Osteoblast (primary cell): ENCODE measurements around the gene CD47. TPM values are rescaled to one million over a fixed set of nuclear protein-coding genes. Genes with fewer than 3 reads are reported as not detected.

Experiments
- DNase-seq: peaks from one replicate; pipeline ENCODE4 v3.0.0; 2011; ENCODE audit warnings: low spot score, mixed read lengths; ENCODE audit not compliant: insufficient read length; ENCODE audit errors: missing footprints
- H2AFZ ChIP-seq: 2 replicates; pipeline ENCODE4 v1.6.0; 2011; ENCODE audit warnings: mild to moderate bottlenecking, low read length
- H3K27ac ChIP-seq: 2 replicates; pipeline ENCODE4 v1.5.1; 2011; ENCODE audit warnings: mild to moderate bottlenecking, low read depth, low read length, moderate library complexity
- H3K27me3 ChIP-seq: 2 replicates; pipeline ENCODE4 v1.6.0; 2012; ENCODE audit warnings: mild to moderate bottlenecking, control low read depth, inconsistent platforms, low read length, moderate library complexity; ENCODE audit not compliant: insufficient read depth
- H3K36me3 ChIP-seq: 2 replicates; pipeline ENCODE4 v1.5.1; 2011; ENCODE audit warnings: mild to moderate bottlenecking, low read length, control low read depth, moderate library complexity; ENCODE audit not compliant: insufficient read depth
- H3K4me1 ChIP-seq: 2 replicates; pipeline ENCODE4 v1.5.1; 2011; ENCODE audit warnings: mild to moderate bottlenecking, low read length, control low read depth, moderate library complexity; ENCODE audit not compliant: insufficient read depth
- H3K4me2 ChIP-seq: 2 replicates; pipeline ENCODE4 v1.6.0; 2011; ENCODE audit warnings: mild to moderate bottlenecking, low read length; ENCODE audit not compliant: insufficient read depth
- H3K4me3 ChIP-seq: fragments of 200-600 bp; sonication (generic); 3 replicates; pipeline ENCODE4 v1.5.1; 2012; ENCODE audit warnings: mild to moderate bottlenecking, low read length, inconsistent platforms; ENCODE audit not compliant: insufficient read depth
- H3K79me2 ChIP-seq: 2 replicates; pipeline ENCODE4 v1.6.0; 2012; ENCODE audit warnings: mild to moderate bottlenecking, low read length, control low read depth, inconsistent platforms; ENCODE audit not compliant: insufficient read depth
- H3K9me3 ChIP-seq: 2 replicates; pipeline ENCODE4 v1.5.1; 2011; ENCODE audit warnings: low read depth, low read length, control low read depth
- H4K20me1 ChIP-seq: 2 replicates; pipeline ENCODE4 v1.6.0; 2012; ENCODE audit warnings: mild to moderate bottlenecking, low read length, control low read depth; ENCODE audit not compliant: insufficient read depth
- total RNA-seq: library from RNA; depleted of rRNA; stranded (reverse); fragments of >200 nt; gene quantifications from 2 replicates; pipeline ENCODE4 v1.2.3, GENCODE V29; 2012
- TF ChIP-seq, protein P1 (sequence below): IDR thresholded peaks from 2 replicates; pipeline ENCODE4 v1.5.1; 2011; ENCODE audit warnings: mild to moderate bottlenecking, low read depth, low read length, moderate library complexity; ENCODE audit errors: extremely low read depth

The CD47 gene
- total RNA-seq, 1 donor, result 72.7 TPM

DNA sequence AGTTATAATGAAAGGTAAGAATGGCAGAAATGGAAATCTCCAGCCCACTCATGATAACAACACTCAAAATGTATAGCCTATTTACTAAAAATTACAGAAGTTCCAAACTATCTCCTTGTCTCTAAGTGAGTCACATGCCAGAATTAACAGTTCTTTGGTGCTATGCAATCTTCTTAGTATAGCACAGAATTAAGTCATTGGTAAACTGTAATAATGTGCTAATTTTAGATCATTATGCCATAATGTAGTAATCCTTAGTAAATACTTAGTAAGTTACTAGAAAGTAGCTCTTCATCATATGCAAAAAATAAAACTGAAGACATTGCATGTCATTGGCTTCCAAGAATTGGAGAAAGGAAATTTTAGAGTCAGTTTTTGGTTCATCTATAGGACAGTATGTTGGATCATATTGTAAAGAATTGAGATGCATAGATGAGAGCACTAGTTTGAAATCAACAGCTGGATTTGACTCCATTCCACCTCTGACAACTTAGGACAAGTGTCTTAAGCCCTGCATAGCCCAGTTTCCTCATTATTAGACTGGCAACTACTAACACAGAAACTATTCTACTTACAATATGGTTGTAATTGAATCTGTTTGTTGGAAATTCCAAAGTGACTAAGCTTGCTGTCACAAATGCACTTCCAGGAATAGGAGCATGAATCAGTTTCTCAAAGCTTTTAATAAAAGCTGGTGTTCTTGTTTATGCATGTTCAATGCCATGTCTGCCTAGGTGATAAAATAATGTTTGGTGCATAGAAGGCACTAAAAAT, 40.1 kb upstream of the CD47 start:
- Histone ChIP-seq H3K27ac (peak overlapping the region; percentile 57), H3K9me3 (no peaks in the 10 kb centered on the region), H4K20me1 (no peaks in the 10 kb centered on the region), H2AFZ (no peak overlapping the region), H3K4me2 (peak overlapping the region; percentile 29), H3K79me2 (no peaks in the 10 kb centered on the region), H3K4me1 (peaks cover 27% of the 10 kb centered on the region), H3K36me3 (no peaks in the 10 kb centered on the region), H3K4me3 (no peak overlapping the region), H3K27me3 (no peaks in the 10 kb centered on the region)
- TF ChIP-seq, protein P1, sequence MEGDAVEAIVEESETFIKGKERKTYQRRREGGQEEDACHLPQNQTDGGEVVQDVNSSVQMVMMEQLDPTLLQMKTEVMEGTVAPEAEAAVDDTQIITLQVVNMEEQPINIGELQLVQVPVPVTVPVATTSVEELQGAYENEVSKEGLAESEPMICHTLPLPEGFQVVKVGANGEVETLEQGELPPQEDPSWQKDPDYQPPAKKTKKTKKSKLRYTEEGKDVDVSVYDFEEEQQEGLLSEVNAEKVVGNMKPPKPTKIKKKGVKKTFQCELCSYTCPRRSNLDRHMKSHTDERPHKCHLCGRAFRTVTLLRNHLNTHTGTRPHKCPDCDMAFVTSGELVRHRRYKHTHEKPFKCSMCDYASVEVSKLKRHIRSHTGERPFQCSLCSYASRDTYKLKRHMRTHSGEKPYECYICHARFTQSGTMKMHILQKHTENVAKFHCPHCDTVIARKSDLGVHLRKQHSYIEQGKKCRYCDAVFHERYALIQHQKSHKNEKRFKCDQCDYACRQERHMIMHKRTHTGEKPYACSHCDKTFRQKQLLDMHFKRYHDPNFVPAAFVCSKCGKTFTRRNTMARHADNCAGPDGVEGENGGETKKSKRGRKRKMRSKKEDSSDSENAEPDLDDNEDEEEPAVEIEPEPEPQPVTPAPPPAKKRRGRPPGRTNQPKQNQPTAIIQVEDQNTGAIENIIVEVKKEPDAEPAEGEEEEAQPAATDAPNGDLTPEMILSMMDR, result no peak
- DNase-seq, result peak; percentile 79

DNA sequence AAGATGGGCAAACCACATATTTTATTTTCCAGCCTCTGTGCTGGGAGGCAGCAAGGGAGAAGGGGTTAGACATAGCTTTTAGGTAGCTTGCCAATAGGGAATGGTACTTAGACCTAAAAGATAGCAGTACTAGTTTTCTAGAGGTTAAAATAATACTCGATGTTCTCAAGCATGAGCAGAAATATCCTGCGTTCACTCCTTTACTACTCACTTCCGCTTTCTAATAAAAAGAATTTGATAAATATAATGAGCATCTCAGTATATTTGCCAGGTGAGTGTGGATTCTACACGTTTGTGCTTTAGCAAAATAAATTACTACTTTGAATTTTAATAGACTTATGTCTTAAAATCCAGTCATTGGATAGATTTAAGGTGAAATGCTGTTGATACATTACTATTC, 39.4 kb upstream of the CD47 start:
- no peak overlapping the region for H3K4me2 ChIP-seq
- no peak for DNase-seq
- no peaks in the 10 kb centered on the region for H3K9me3 ChIP-seq
- no peak overlapping the region for H3K4me3 ChIP-seq
- TF ChIP-seq, protein P1, result no peak
- H4K20me1 ChIP-seq, result no peaks in the 10 kb centered on the region
- H3K79me2 ChIP-seq, result no peaks in the 10 kb centered on the region
- H3K4me1 ChIP-seq, result peaks cover 27% of the 10 kb centered on the region
- no peak overlapping the region for H3K27ac ChIP-seq
- H2AFZ ChIP-seq, result no peak overlapping the region
- H3K36me3 ChIP-seq, result no peaks in the 10 kb centered on the region
- H3K27me3 ChIP-seq, result no peaks in the 10 kb centered on the region

DNA sequence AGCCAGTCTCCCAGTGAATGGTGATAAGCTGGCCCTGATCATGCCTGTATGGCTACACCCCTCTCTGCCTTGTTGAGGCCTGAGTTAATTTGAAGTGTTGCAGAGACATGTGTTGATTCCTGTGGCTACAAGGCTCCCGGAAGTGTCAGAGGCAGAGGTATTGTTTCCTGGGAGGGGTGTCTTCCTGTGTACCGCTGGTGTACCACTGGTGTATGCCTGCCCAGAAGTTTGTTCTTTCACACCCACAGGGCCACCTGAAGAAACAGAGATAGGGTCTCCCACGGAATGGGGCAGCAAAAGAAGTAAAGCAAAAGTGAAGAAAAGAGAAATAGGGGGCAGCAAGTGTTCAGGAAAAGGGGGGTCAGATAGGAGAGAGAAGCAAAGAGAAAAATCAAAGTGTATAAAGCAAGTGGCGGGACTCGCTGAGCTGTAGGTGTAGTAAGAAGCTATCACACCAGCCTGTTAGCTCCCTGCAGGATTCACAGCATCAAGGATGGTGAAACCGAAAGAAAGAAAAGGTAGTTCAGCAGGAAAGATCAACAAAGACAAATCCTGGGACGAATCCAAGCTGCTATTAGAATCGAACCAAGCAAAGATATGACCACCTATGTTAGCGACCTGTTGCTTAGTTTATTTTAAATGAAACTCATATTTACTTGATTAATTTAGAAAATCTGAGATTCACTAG, 36.6 kb upstream of the CD47 start:
- Histone ChIP-seq H3K9me3 (no peaks in the 10 kb centered on the region), H3K36me3 (no peaks in the 10 kb centered on the region), H3K27ac (no peak overlapping the region), H2AFZ (no peak overlapping the region), H3K4me2 (no peak overlapping the region), H3K4me1 (peaks cover 17% of the 10 kb centered on the region), H3K4me3 (no peak overlapping the region), H3K79me2 (no peaks in the 10 kb centered on the region), H3K27me3 (no peaks in the 10 kb centered on the region), H4K20me1 (no peaks in the 10 kb centered on the region)
- no peak for DNase-seq
- TF ChIP-seq, protein P1, result no peak

DNA sequence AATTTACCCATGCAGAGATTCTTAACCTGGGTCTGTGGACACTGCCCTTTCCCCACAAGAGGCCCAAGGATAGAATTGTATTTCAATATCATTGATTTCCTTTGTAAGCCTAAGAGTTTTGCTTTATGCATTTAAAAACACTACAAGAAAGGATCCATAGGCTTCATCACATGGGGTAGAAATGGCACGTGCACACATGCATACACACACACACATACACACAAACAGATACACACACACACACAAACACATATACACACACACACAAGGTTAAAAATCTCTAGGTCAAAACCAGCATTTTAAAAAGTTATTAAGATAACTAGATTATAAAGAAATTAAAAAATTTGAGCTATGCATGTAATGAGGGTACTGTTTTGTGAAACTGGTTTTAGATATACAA, 35.5 kb upstream of the CD47 start:
- TF ChIP-seq, protein P1, result no peak
- H3K27ac ChIP-seq, result no peak overlapping the region
- no peaks in the 10 kb centered on the region for H3K9me3 ChIP-seq

More for the DNA sequence above, 35.5 kb upstream of the CD47 start:
- Histone ChIP-seq H3K4me3 (no peak overlapping the region), H3K79me2 (no peaks in the 10 kb centered on the region), H3K4me2 (no peak overlapping the region), H4K20me1 (no peaks in the 10 kb centered on the region), H3K36me3 (no peaks in the 10 kb centered on the region), H3K4me1 (peaks cover 6% of the 10 kb centered on the region), H3K27me3 (peaks cover 6% of the 10 kb centered on the region), H2AFZ (no peak overlapping the region)
- no peak for DNase-seq
